Stimulated activated CD4-positive, alpha-beta T cell treated with anti-CD3 and anti-CD28 coated beads, Interleukin-15, amount 100 ng/mL, for 1 hour (primary cell): ENCODE results near the gene MYH8.

Experiments used
- DNase-seq, 2 donors: peaks; one replicate each; pipeline ENCODE4 v3.0.0-alpha.2; 2020; ENCODE audit warnings: low read depth in 1 of 2, low spot score in 1 of 2

The MYH8 gene

GRCh38 chr17:10384175-10384574 is 37.6 kb downstream of the MYH8 start:
- DNase-seq: no peak

- DNase-seq: no peak
Observed at GRCh38 chr17:10380631-10381408, 40.9 kb downstream of the MYH8 start.

- no peak for DNase-seq
Observed at GRCh38 chr17:10372906-10373305, 48.8 kb downstream of the MYH8 start, which contains the start of gene MYH13. TSS of gene MYH13 (minus strand) at chr17:10373006. CDS start at chr17:10364530, 8,476 bp downstream.

- DNase-seq: no peak
Observed at GRCh38 chr17:10370016-10370608, 51.6 kb downstream of the MYH8 start.

- no peak for DNase-seq
Observed at GRCh38 chr17:10369239-10369638, 52.5 kb downstream of the MYH8 start.

- no peak for DNase-seq
Observed at GRCh38 chr17:10368561-10368960, 53.2 kb downstream of the MYH8 start.

- no peak for DNase-seq
Observed at GRCh38 chr17:10360578-10360977, 61.2 kb downstream of the MYH8 start.

- DNase-seq: no peak
Observed at GRCh38 chr17:10357768-10358167, 64.0 kb downstream of the MYH8 start.

GRCh38 chr17:10354651-10355050 is 67.1 kb downstream of the MYH8 start:
- no peak for DNase-seq

- no peak for DNase-seq
Observed at GRCh38 chr17:10352893-10353292, 68.9 kb downstream of the MYH8 start.

GRCh38 chr17:10349403-10349802 is 72.3 kb downstream of the MYH8 start:
- no peak for DNase-seq

- DNase-seq: no peak
Observed at GRCh38 chr17:10344816-10345215, 76.9 kb downstream of the MYH8 start.
